GM23338 (cell line): ENCODE results near the gene SCGN. TPM values are rescaled to one million over a fixed set of nuclear protein-coding genes. Genes with fewer than 3 reads are reported as not detected.

Experiments used
- ATAC-seq: fragments of 200-7000 bp; cut with Tn5 transposase; 3 replicates; pipeline ENCODE4 v1.9.1; 2020
- DNase-seq: peaks from one replicate; pipeline ENCODE4 v3.0.0-alpha.2; 2015; ENCODE audit warnings: low spot score
- H2AFZ ChIP-seq: fragments of 200-600 bp; sonication (generic); 2 replicates; pipeline ENCODE4 v1.8.0; 2016; ENCODE audit warnings: antibody characterized with exemption, mild to moderate bottlenecking, moderate library complexity
- H3F3A ChIP-seq: fragments of 200-600 bp; sonication (generic); replicated peaks from 2 replicates; pipeline ENCODE4 v1.8.0; 2017; ENCODE audit warnings: antibody characterized with exemption, mixed run types, low read depth
- H3K27ac ChIP-seq: fragments of 200-600 bp; sonication (generic); 2 replicates; pipeline ENCODE4 v1.6.1; 2016; ENCODE audit warnings: low read depth
- H3K27me3 ChIP-seq: fragments of 200-600 bp; sonication (generic); 2 replicates; pipeline ENCODE4 v1.8.0; 2016; ENCODE audit warnings: mild to moderate bottlenecking, mixed run types, moderate library complexity; ENCODE audit not compliant: insufficient read depth
- H3K36me3 ChIP-seq: fragments of 200-600 bp; sonication (generic); 2 replicates; pipeline ENCODE4 v1.8.0; 2016; ENCODE audit warnings: mild to moderate bottlenecking; ENCODE audit not compliant: insufficient read depth
- H3K4me1 ChIP-seq: fragments of 200-600 bp; sonication (generic); 2 replicates; pipeline ENCODE4 v1.8.0; 2016; ENCODE audit warnings: mild to moderate bottlenecking, moderate library complexity; ENCODE audit not compliant: insufficient read depth
- H3K4me2 ChIP-seq: fragments of 200-600 bp; sonication (generic); 2 replicates; pipeline ENCODE4 v1.7.1; 2017; ENCODE audit warnings: mixed run types
- H3K4me3 ChIP-seq: fragments of 200-600 bp; sonication (generic); 2 replicates; pipeline ENCODE4 v1.6.1; 2016; ENCODE audit warnings: mixed run types
- H3K79me2 ChIP-seq: fragments of 200-600 bp; sonication (generic); replicated peaks from 2 replicates; pipeline ENCODE4 v1.8.0; 2017; ENCODE audit warnings: mild to moderate bottlenecking; ENCODE audit not compliant: insufficient read depth
- H3K9me2 ChIP-seq: fragments of 200-600 bp; sonication (generic); 2 replicates; pipeline ENCODE4 v1.8.0; 2017; ENCODE audit not compliant: insufficient read depth
- H4K20me1 ChIP-seq: fragments of 200-600 bp; sonication (generic); replicated peaks from 2 replicates; pipeline ENCODE4 v1.8.0; 2017; ENCODE audit warnings: mild to moderate bottlenecking; ENCODE audit not compliant: insufficient read depth
- H3K27ac Mint-ChIP-seq: 2 replicates; pipeline ENCODE4 v1.8.0; 2020; ENCODE audit warnings: inconsistent platforms, mild to moderate bottlenecking, moderate library complexity, mixed read lengths
- H3K27me3 Mint-ChIP-seq: 3 replicates; pipeline ENCODE4 v1.8.0; 2022; ENCODE audit warnings: low read depth, mild to moderate bottlenecking, moderate library complexity, mixed read lengths, inconsistent platforms; ENCODE audit not compliant: insufficient read depth, poor library complexity
- H3K36me3 Mint-ChIP-seq: 3 replicates; pipeline ENCODE4 v1.8.0; 2021; ENCODE audit warnings: low read depth, mild to moderate bottlenecking, inconsistent platforms, moderate library complexity, mixed read lengths
- H3K4me1 Mint-ChIP-seq: 3 replicates; pipeline ENCODE4 v1.8.0; 2020; ENCODE audit warnings: mild to moderate bottlenecking, inconsistent platforms, mixed read lengths
- H3K4me3 Mint-ChIP-seq: 3 replicates; pipeline ENCODE4 v1.8.0; 2021; ENCODE audit warnings: moderate library complexity, mild to moderate bottlenecking, inconsistent platforms, mixed read lengths
- H3K9me3 Mint-ChIP-seq: 3 replicates; pipeline ENCODE4 v1.8.0; 2020; ENCODE audit warnings: moderate library complexity, mild to moderate bottlenecking, inconsistent platforms, mixed read lengths
- CREB1 ChIP-seq: fragments of 250-450 bp; sonication (Bioruptor Pico); IDR thresholded peaks from 2 replicates; pipeline ENCODE4 v1.5.0; 2020; ENCODE audit warnings: low read depth, mild to moderate bottlenecking, moderate library complexity
- CTCF ChIP-seq, 2 experiments: fragments of 200-600 bp in 1 of 2; sonication (generic) in 1 of 2; conservative IDR thresholded peaks; 2 replicates each; pipeline versions ENCODE4 v1.5.1 to v1.6.1; 2016 to 2017; ENCODE audit warnings: antibody characterized with exemption in 2 of 2, low read depth in 2 of 2, mild to moderate bottlenecking in 2 of 2, moderate library complexity in 1 of 2
- ETS1 ChIP-seq: IDR thresholded peaks from 2 replicates; pipeline ENCODE4 v1.6.1; 2016; ENCODE audit warnings: antibody characterized with exemption
- EZH2 ChIP-seq: fragments of 200-600 bp; sonication (generic); IDR thresholded peaks from one replicate; pipeline ENCODE4 v1.8.0; 2017; ENCODE audit warnings: antibody characterized with exemption, mild to moderate bottlenecking, low read depth; ENCODE audit not compliant: unreplicated experiment
- JUNB ChIP-seq: IDR thresholded peaks from one replicate; pipeline ENCODE4 v1.6.1; 2016; ENCODE audit warnings: antibody characterized with exemption; ENCODE audit not compliant: unreplicated experiment
- NANOG ChIP-seq: IDR thresholded peaks from 2 replicates; pipeline ENCODE4 v1.6.1; 2016; ENCODE audit warnings: antibody characterized with exemption, borderline replicate concordance
- POLR2AphosphoS5 ChIP-seq: IDR thresholded peaks from 2 replicates; pipeline ENCODE4 v1.6.1; 2016; ENCODE audit warnings: antibody characterized with exemption, low read depth
- STAT1 ChIP-seq: IDR thresholded peaks from one replicate; pipeline ENCODE4 v1.6.1; 2016; ENCODE audit warnings: antibody characterized with exemption; ENCODE audit not compliant: unreplicated experiment
- ZNF331 ChIP-seq: fragments of 250-450 bp; sonication (Bioruptor Pico); IDR thresholded peaks from 2 replicates; pipeline ENCODE4 v1.5.0; 2020; ENCODE audit warnings: low read depth, mild to moderate bottlenecking, moderate library complexity
- ZNF462 ChIP-seq: fragments of 250-450 bp; sonication (Bioruptor Pico); IDR thresholded peaks from 2 replicates; pipeline ENCODE4 v1.5.0; 2020; ENCODE audit warnings: mild to moderate bottlenecking, moderate library complexity
- polyA plus RNA-seq: library from polyadenylated mRNA; unstranded; fragments of >200 nt; fragmentation: Nextera tagmentation; extraction: Ambion mirVana; gene quantifications from 2 replicates; pipeline ENCODE4 v1.2.1, GENCODE V29; 2016
- total RNA-seq: library from RNA; depleted of rRNA; stranded (reverse); fragments of >200 nt; shearing (Covaris generic); gene quantifications from 2 replicates; pipeline ENCODE4 v1.2.3, GENCODE V29; 2014

Gene SCGN
- total and polyA plus RNA-seq, 2 experiments from 2014 or later = not detected

GRCh38 chr6:25735261-25735660 is 83.2 kb downstream of the SCGN start:
- peaks cover 4% of the 10 kb centered on the region; the same call in 1 of the 2 replicates for H3K36me3 ChIP-seq
- Mint-ChIP-seq H3K4me1 (no peaks in the 10 kb centered on the region), H3K36me3 (peaks cover 7% of the 10 kb centered on the region; the same call in 1 of the 3 replicates)

GRCh38 chr6:25743868-25744267 is 91.9 kb downstream of the SCGN start:
- H3K4me2 ChIP-seq = no peak overlapping the region
- Mint-ChIP-seq H3K4me3 (no peak overlapping the region), H3K36me3 (no peaks in the 10 kb centered on the region), H3K4me1 (no peaks in the 10 kb centered on the region), H3K27me3 (peaks cover 3% of the 10 kb centered on the region), H3K27ac (no peak overlapping the region), H3K9me3 (peaks cover 5% of the 10 kb centered on the region; the same call in 2 of the 3 replicates)
- no peak overlapping the region for H3K27ac ChIP-seq
- no peaks in the 10 kb centered on the region for H3F3A ChIP-seq
- no peaks in the 10 kb centered on the region for H3K27me3 ChIP-seq
- no peaks in the 10 kb centered on the region for H3K9me2 ChIP-seq
- no peaks in the 10 kb centered on the region for H3K36me3 ChIP-seq
- ATAC-seq (no peak), DNase-seq (no peak)
- H3K79me2 ChIP-seq = no peaks in the 10 kb centered on the region
- H2AFZ ChIP-seq = no peak overlapping the region
- no peak overlapping the region for H3K4me3 ChIP-seq
- no peaks in the 10 kb centered on the region for H4K20me1 ChIP-seq
- H3K4me1 ChIP-seq = no peaks in the 10 kb centered on the region
- TF ChIP-seq ZNF331 (CRISPR knock-in tag) (no peak), NANOG (no peak), JUNB (no peak), ETS1 (no peak), CREB1 (CRISPR knock-in tag) (no peak), POLR2AphosphoS5 (no peak), ZNF462 (CRISPR knock-in tag) (no peak), STAT1 (no peak)

More at GRCh38 chr6:25735261-25735660, 83.2 kb downstream of the SCGN start:
- H3K4me3 Mint-ChIP-seq = no peak overlapping the region
- ATAC-seq (no peak), DNase-seq (no peak)
- TF ChIP-seq EZH2 (no peak), CTCF (conservative IDR thresholded peaks at IDR 0.05; ENCODE audit: low read depth in 2 of 2) (no peak), CREB1 (CRISPR knock-in tag) (no peak)
- Histone ChIP-seq H3K27me3 (no peaks in the 10 kb centered on the region), H3K79me2 (no peaks in the 10 kb centered on the region), H3K4me2 (no peak overlapping the region), H3K4me3 (no peak overlapping the region), H3K9me2 (no peaks in the 10 kb centered on the region), H3K27ac (no peak overlapping the region), H4K20me1 (no peaks in the 10 kb centered on the region), H3F3A (no peaks in the 10 kb centered on the region), H3K4me1 (no peaks in the 10 kb centered on the region), H2AFZ (no peak overlapping the region)
- peaks cover 18% of the 10 kb centered on the region; the same call in 2 of the 3 replicates for H3K9me3 Mint-ChIP-seq
- H3K27ac Mint-ChIP-seq = no peak overlapping the region
- H3K27me3 Mint-ChIP-seq = peaks cover 3% of the 10 kb centered on the region
